Epithelial cell of proximal tubule (primary cell): Measurements from ENCODE around the gene HOXA9. TPM values are rescaled to one million over a fixed set of nuclear protein-coding genes. Genes with fewer than 3 reads are reported as not detected.
A peak's percentile ranks its signal among the peaks of the same experiment; 100 is the strongest.

Source experiments
- DNase-seq: peaks from one replicate; pipeline ENCODE4 v3.0.0-alpha.2; 2011; ENCODE audit warnings: low read depth
- H3K4me3 ChIP-seq: 2 replicates; pipeline ENCODE4 v1.5.1; 2011; ENCODE audit warnings: low read depth, mild to moderate bottlenecking, low read length
- total RNA-seq: library from RNA; depleted of rRNA; stranded (reverse); fragments of >200 nt; gene quantifications from 2 replicates; pipeline ENCODE4 v1.2.3, GENCODE V29; 2015
- TF ChIP-seq, protein P1 (sequence below): conservative IDR thresholded peaks from 2 replicates; pipeline ENCODE4 v1.5.1; 2012; ENCODE audit warnings: low read depth, mild to moderate bottlenecking, low read length

The HOXA9 gene
- total RNA-seq, 1 donor from 2014 or later = 104 TPM

- H3K4me3 ChIP-seq = peak overlapping the region; percentile 74
- DNase-seq = no peak
- TF ChIP-seq, protein P1, sequence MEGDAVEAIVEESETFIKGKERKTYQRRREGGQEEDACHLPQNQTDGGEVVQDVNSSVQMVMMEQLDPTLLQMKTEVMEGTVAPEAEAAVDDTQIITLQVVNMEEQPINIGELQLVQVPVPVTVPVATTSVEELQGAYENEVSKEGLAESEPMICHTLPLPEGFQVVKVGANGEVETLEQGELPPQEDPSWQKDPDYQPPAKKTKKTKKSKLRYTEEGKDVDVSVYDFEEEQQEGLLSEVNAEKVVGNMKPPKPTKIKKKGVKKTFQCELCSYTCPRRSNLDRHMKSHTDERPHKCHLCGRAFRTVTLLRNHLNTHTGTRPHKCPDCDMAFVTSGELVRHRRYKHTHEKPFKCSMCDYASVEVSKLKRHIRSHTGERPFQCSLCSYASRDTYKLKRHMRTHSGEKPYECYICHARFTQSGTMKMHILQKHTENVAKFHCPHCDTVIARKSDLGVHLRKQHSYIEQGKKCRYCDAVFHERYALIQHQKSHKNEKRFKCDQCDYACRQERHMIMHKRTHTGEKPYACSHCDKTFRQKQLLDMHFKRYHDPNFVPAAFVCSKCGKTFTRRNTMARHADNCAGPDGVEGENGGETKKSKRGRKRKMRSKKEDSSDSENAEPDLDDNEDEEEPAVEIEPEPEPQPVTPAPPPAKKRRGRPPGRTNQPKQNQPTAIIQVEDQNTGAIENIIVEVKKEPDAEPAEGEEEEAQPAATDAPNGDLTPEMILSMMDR = no peak
Measured at GRCh38 chr7:27160145-27160545, 5.2 kb downstream of the HOXA9 start.

DNA sequence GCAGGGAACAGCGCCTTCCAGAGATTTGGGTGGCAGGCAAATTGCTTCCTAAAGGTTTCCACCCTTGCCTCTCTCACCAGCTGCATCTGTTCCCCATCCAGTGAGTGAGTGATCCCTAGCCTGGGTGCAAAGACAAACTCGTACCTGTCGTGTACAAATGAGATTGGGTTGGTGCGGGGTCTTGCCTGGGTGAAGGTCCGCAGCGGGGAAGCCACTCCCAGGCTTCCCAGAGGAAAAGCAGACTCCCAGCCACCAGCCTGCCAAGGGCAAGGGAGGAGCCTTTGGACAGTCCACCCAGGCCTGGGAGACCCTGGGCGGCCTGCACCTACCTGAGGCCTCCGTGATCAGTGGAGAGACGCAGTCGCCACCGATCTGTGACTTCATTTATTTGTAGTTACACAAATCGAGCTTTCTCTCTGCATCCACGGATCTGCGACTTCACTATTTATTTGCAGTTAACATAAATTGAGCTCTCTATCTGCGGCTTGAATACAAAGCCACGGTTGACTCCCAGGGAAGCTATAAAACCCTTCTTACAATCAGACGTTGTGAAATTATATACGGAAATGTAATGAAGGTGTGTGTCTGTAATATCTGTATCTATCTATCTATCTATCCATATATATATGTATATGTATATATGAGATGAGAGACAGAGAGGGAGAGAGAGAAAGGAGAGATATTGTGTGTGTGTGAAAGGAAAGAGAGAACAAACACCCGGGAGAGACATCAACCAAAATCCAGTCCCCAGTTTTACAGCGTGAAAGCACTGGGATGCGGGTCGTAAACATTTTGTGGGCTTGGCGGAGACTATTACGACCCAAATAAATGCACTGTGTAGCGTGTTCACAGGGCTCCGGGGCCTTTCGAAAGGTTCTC lies 5.8 kb downstream of the HOXA9 start:
- no peak for DNase-seq
- TF ChIP-seq, protein P1 = no peak
- peak overlapping the region; percentile 74 for H3K4me3 ChIP-seq

DNA sequence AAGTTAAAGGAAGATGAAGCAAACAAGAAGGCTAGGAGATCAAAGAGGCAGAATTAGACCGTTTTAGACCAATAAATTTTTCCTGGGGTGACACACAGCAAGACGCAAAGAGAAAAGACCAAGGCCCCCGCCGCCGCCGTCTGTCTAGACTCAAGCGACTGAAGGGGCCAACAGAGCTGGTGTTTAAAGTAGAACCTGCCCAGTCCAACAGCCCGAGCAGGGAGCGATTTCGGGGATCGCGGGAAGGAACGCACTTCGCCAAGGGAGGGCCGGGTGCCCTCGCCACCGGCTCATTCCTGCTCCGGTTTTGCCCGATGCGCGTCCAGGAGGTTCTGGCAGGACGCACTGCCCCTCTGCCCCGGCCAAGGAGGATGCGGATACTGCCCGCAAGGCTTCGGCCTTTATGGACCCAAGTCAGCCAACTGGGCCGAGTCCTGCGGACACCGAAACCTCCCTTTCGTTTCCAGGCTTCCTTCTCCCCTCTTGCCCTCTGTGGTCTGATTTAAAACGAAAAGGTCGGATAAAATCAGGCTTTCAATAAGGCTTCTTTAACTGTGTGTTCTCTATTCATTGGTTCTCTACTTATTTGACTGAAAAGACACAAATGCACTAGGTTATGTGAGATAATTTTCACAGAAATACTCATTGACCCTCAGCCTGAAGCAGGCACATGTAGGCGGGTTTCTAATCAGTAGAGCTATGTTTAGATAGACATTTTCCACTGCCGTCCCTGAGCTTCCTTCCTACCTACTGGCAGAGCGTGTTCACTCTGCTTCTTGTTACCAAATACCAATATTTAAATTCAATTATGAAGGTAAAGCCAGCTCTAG lies 6.7 kb downstream of the HOXA9 start:
- peak overlapping the region; percentile 74 for H3K4me3 ChIP-seq
- TF ChIP-seq, protein P1 = no peak
- no peak for DNase-seq

DNA sequence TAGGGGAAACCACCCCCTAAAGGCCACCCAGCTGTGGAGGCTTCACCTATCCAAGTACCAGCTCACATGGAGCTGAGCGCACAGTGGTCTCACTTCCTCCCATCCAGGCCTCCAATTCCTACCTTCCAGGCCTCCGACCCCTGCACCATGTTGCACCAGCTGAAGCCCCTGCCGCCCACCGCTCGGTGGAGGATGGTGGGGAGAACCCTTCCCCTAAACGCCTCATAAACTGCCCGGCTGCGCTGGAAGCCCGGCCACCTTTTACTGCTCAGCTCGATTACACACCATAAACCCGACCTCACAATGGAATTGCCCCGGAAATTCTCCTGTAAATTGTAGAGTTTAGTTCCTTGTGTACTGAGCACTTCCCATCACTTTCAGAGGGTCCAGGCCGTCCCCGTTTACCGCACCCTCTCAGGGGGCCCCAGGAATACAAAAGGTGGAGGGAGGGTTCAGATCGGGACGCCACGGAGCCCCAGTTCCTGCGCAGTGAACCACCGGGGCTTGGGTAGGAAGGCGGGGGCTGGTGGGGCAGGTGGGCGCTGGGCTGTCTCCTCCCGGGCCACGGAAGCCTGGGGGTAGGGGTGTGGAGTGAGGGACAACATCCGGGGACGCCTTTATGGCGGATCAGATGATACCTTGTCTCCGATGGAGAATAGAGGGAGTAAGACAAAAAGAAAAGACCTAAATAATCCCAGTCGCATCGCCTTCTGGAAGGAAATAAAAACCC lies 7.5 kb downstream of the HOXA9 start:
- TF ChIP-seq, protein P1 = no peak
- DNase-seq = no peak
- peak overlapping the region; percentile 74 for H3K4me3 ChIP-seq

- TF ChIP-seq, protein P1 = no peak
- no peak for DNase-seq
- H3K4me3 ChIP-seq = peak overlapping the region; percentile 74
Measured at GRCh38 chr7:27156916-27157701, 8.2 kb downstream of the HOXA9 start.

DNA sequence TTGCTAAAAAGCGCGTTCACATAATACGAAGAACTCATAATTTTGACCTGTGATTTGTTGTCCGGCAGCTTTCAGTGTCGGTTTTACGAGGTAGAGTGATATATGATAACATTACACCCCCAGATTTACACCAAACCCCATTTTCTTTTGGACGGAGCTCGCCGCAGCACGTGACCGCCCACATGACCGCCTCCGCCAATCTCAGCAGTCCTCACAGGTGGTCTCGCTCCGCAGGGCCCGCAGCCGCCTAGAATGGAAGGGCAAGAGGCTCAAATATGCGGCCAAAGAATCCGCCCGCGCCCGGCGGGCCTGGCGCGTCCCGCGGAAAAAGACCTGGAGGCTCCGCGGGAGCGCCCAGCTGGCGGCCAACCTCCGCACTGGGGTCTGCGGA lies 8.8 kb downstream of the HOXA9 start, which contains the start of gene HOXA7:
HOXA7 (minus strand) TSS at position 168 of the 391 bp plus-strand sequence; CDS start at position 38, 130 bp downstream.
- DNase-seq = no peak
- TF ChIP-seq, protein P1 = no peak
- peak within 1 kb of the TSS; percentile 74 for H3K4me3 ChIP-seq
